ENCODE data around the gene HNRNPA1. TPM values are rescaled to one million over a fixed set of nuclear protein-coding genes. Genes with fewer than 3 reads are reported as not detected.
"Not testable (repeated sequence)": the region's sequence is repeated elsewhere in the genome, so short reads cannot be mapped to it uniquely, and the experiment has no call there.

HNRNPA1 gene
- polyA plus RNA-seq, 12 donors = 297 to 2,464 (median 1,850) TPM

DNA sequence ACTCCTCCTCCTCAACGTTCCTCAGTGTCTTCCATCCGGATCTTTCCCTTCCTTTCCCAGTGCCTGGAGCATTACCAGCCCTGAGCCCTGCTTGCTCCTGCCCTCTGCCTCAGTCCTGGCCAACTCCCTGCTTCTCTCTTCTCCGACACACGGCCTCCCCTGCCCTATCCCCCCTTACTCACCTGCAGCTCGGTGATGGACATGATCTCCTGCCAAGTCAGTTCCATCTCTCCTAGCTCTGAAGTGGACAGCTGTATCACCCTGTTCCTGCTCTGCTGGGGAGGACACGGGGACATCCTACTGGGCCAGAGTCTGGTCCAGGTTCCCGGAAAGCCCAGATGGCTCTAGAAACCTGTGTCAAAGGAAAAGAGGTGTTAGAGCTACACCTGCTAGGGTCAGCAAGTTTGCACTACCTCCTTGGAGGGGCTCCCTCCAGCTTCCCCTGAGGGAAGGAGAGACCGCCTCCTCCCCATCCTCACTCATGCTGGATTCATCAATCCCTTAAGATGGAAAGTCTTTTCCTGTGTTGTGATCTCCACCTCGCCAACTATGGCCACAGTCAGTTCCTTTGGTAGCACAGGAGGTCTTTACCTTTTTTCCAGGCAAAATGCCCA, 14.5 kb downstream of the HNRNPA1 start:
- DNase-seq = no peak

DNA sequence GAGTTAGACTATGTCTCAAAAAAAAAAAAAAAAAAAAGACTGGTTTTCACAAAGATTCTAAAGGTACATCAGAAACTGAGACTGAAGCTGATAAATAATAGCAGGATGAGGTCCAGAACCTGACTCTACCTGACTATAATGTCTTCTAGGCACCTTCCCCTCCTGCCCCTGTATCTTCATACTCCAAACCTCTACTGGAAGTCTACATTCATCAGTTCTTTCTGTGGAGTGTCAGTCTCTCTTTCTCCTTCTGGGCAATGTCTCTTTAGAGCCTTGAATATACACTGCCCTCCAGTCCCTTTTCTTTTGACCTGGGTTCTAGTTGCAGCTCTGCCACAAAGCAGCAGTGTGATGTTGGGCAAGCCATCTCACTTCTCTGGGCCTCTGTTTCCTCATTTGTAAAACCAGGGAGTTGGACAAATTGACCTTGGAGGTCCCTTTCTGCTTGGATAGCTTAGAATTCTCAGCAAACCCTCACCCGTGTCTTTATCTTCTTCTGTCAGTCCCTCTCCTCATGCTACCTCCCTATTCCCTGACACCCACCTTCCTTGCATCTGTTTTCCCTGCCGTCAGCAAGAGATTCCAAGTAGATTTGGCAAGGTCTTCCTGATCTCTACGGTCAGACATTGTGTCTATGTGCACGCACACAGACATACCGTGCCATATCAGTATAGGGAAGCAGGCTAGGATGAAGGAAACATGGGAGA, 16.0 kb downstream of the HNRNPA1 start:
- no peak for DNase-seq

DNA sequence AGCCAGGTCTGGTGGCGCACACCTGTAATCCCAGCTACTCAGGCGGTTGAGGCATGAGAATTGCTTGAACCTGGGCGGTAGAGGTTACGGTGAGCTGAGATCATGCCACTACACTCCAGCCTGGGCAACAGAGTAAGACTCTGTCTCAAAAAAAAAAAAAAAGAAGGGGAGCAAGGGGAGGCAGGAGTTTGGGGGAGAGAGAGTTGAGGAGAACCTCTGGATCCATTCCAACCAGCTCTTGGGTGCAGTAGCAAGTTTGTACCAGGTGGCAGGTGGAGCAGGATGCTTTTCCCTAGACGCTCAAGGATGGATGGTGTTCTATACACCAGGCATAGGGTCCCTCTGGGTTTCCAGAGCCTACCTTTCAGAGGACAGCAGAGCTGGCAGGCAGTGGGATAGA, 18.4 kb downstream of the HNRNPA1 start:
- DNase-seq = no peak

DNA sequence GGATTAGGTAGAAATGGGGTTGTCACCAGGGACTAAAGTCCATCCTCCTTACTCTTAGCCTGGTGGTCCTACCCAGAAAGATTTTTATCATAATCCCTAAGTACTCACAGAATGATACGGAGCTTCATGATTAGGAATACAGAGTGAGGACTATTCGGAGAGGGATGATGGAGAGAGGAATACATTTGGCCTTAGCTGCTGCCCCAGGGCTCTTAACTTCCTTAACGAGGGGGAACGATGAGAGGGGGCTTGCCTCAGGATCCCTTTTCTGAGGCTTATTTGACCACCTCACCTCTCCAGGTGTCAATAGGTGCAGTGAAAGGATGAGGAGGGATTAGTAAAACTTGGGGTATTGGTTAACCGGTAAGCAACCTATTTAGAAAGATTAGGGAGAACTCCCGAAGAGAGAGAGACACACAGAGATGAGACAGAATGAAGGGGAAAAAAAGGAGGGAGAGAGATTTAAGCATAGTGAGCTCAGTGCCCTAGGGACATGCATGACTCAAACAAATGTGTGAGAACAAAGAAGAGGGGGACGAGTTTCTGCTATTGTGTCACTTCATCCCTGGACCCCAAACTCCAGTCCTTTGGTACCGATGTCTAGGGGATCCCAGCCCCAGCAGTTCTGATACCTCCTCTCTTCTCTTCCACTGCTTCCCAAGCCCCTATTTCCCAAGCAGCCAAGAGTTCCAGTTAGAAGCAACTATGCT, 19.1 kb downstream of the HNRNPA1 start:
- no peak for DNase-seq

DNA sequence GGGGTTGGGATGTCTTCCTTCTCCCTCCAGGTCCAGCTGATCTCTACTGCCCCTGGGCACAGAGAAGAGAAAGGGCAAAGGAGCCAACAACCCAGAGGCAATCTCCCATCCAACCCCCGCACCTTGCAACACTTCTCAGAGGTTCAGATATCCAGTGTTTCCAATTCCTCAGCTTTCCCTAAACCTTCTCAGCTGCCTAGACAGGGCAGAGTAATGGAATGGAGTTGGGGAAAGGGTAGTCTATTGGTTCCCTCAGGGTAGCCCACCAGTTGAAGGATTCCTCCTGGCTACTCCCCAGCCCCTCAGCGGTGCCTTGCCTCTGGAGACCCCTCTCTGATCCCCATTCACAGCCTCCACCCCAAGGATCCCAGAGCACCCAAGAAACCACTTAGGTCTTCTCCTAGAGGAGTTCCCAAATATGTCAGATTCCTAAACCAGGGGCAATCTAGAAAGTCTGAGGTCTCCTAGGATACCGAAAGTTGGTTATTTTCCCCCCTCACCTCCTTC, 19.8 kb downstream of the HNRNPA1 start:
- no peak for DNase-seq

DNA sequence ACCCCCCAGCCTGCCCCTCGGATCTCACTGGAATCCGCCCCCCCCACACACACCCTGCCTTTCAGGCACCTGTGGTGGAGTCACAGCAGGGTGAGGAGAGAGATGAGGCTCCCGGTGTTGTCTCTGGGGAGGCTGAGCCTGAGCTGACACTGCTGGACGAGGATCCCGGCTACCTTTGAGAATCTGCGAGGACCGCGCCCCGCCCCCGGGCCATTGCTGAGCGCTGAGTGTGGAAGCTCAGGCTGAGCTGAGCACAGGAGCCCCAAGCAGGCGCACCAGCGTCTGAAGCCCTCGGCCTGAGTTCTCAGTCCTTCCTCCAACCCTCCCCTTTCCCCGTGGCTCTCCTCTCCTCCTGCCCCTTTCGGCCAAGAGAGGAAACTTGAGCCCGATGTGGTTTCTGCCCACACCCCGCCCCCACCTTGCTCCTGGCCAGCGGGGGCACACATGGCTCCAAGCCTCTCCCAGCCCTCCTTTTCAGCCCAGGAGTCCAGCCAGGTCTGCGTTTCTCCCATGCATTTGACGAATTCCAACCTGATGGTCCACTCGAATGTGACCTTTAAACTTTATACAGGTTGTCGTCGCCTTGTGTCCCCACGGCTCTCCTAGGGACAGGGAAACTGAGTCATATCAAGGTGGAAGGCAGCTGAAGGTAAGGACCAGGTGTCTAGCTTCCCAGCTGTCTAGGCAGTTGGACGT, 20.4 kb downstream of the HNRNPA1 start, which contains the start of gene NFE2:
TSS of gene NFE2 (minus strand) at position 284 of the 696 bp plus-strand sequence. CDS start 5,767 bp downstream, outside the sequence.
- DNase-seq = peak; percentile 24

DNA sequence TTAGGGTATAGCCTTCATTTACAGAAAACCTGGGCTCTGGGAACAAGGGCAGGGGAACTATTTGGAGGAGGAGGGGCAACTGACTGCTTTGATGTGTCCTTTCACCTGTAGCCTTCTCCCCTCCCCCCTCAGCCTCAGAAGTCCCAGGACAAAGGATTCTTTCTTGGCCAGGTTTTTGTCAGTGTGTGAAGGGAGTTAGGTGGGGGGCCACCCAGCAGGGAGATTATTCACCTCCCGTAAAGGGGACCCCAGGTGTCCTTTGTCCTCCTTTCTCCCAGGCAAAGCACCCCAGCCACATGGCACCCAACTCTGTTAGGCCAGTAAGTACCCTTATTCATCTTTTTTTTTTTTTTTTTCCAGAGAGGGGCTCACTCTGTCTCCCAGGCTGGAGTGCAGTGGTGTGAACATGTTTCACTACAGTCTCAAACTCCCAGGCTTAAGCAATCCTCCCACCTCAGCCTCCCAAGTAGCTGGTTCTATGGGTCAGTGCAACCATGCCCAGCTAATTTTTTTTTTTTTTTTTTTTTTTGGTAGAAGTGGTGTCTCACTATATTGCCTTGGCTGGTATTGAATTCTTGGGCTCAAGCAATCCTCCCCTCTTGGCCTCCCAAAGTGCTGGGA, 21.0 kb downstream of the HNRNPA1 start:
- DNase-seq = no peak

DNA sequence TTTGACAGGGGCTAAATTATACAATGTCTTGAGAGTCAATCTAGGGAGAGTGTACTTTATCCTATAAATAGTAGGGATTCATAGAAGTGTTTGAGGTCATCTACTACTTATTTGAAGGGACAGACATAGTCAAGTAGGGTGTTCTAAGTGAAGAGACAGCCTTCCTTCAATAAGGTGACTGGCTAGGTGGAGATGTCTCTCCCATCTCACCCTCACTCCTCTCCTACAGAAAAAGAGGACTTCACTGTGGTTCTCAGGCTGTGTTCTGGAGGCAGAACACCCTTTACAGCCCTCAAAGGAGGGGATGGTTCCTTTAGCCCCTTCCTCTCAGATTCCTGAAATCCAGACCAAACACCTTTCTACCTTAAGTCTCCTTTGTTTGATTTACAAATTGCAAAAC, 23.1 kb downstream of the HNRNPA1 start:
- no peak for DNase-seq

DNA sequence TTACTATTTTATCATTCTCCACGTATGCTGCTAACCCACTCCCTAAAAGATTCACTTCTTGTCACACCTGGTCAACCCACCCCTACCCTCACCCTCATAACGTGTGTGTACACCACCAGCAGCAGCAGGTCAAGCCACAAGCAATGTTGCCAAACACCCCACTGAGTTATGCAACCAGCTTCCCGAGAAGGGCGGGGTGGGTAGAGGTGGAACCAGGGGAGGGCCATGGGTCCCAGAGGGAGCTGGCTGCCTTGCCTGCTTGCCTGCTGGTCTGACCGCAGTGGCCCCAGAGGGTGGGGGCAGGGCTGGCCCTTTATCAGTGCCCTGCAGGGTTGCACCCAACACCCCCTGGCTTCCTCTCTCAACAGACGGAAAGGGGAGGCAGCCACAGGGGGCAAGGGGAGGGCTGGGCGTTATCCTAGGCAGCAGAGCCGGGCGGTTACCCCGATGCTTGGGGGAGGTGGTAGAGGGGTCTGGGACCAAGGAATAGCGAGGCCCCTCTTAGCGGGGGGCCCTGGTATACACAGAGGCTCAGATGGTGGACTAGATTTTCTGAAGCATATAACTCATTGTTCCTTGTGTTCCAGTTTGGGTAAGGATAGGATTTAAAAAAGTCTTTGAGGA, 23.8 kb downstream of the HNRNPA1 start:
- no peak for DNase-seq

DNA sequence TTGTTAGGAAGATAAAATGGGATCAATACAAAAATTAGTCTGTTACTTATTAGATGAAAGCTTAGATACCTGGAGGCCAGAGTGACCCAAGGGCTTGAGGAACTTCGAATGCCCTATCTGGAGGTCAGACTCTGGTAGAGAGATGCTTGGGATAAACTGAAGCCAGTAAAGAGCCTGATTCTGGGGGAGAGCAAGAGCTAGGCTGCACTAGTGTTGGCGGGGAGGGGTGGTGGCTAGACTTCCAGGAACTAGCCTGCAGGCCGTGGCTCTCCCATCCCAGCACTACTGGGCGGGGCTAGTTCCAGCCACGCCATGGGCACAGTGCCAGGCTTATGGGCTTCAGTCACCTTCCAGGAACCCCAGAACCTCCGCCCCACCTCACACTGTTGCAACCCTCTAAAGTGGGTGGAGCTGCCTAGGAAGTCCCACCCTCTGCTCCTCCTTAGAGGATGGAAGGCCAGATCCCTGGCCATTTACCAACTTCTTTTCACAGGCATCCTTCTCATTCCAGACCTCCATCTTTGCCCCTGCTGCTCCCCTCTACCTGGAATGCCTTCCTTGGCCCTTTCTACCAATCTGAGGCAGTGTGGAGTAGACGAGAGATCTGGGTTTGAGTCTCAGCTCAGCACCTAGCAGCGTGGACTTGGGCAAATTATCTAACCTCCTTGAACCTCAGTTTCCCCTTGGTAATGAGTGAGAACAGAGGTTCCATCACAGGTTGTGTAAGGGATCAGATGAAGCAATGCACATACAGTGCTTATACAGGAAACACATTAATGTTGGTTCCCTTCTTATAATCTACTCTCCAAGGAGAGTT, 26.6 kb downstream of the HNRNPA1 start:
- DNase-seq = no peak

DNA sequence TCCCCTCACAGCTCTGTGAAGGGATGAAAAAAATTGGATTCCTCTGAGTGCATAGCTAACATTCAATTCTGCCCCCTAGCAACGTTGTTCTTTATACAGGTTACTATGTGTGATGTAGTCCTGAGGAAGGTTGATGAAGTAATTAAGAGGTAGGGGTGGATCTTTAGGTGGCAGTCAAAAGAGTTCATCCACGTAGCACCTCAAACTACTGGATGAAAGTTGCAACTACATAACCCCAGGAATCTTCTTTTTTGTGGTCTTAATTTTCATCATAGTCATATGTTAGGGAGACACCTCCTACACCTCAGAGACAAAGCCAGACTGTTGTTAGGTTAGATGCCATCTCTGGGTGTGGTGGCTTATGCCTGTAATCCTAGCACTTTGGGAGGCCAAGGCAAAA, 30.5 kb downstream of the HNRNPA1 start:
- no peak for DNase-seq

DNA sequence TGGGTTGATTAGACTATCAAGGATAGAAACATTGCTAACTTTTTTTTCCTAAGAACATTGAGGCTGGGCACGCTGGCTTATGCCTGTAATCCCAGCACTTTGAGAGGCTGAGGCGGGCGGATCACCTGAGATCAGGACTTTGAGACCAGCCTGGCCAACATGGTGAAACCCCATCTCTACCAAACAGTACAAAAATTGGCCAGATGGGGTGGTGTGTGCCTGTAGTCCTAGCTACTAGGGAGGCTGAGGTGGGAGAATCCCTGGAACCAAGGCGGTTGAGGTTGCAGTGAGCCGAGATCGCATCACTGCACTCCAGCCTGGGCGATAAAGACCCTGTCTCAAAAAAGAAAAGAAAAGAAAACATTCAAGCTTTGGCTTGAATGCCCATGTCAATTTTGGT, 31.8 kb downstream of the HNRNPA1 start:
- DNase-seq = not testable (repeated sequence)

DNA sequence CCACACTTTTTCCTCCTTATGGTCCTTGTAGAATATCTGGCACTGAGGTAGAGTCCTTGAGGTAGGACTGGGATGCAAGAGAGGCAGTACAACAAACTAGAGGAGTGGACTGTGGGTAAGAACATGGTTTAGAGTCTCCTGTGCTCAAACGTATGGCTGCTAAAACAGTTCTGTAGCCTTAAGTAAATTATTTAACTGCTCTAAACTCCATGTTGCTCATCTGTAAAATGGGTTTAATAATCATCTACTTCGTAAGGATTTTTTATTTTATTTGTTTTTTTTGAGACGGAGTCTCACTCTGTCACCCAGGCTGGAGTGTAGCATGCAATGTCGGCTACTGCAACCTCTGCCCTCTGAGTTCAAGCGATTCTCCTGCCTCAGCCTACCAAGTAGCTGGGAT, 40.8 kb downstream of the HNRNPA1 start:
- DNase-seq = no peak

DNA sequence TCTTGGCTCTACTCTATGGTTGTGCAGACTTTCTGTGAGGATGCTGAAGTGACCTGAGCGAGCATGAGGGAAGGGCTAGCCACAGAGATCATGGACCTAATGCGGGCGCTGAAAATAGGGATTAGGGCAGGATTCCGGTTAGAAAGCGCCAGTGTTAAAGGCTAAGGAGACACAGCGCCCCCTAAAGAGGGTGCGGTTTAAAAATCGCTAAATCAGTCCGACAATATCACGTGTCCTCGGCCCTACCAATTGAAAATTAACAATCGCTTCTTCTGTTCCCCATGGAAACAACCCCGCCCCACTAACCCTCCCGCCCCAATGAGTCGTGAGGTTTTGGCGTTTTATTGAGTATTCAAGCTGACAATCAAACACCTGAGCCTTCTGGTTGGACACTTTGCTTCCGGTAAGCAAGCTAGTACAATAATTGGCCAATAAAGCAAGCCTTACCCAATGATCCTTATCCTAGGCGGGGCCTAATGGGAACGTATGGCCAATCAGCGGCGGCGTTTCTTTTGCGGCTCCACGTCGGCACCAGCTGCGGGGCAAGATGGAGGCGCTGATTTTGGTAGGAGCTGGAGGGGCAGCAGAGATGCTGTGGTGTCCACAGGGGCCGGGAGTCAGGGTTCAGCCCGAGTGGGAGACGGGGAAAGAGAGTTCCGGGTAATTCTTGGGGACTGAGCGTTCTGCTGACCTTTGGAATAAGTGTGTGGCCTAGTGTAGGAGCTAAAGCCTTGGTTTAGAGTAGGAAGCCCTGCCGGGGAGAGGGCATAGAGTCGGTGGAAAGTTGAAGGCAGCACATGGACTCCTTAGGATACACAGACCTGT, 44.3 kb downstream of the HNRNPA1 start, which contains the start of gene COPZ1:
TSS of gene COPZ1 (plus strand) at position 515 of the 825 bp plus-strand sequence. CDS start at position 548, 33 bp downstream.
- peak; percentile 98 for DNase-seq

DNA sequence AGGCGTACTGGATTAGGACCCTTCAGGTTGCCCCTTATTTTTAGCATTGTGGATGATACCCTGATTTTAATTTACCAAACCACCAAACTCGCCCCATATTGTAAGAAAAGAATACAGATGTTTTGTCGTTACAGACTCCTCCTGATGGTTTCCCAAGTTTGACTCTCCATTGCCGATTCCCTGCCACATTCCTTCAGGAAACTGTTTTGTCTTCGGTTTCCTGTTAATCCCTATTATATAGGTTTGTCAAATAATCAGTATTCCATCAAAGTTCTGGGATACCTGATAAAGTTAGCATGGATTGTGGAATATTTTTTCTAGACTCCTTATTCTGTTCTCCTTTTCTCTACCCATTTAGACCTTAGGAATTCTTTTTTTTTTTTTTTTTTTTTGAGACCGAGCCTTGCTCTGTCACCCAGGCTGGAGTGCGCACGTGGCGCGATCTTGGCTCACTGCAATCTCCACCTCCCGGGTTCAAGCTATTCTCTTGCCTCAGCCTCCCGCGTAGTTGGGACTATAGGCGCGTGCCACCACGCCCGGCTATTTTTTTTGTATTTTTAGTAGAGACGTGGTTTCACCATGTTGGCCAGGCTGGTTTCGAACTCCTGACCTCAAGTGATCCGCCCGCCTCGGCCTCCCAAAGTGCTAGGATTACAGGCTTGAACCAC, 45.0 kb downstream of the HNRNPA1 start:
- DNase-seq = peak; percentile 10

DNA sequence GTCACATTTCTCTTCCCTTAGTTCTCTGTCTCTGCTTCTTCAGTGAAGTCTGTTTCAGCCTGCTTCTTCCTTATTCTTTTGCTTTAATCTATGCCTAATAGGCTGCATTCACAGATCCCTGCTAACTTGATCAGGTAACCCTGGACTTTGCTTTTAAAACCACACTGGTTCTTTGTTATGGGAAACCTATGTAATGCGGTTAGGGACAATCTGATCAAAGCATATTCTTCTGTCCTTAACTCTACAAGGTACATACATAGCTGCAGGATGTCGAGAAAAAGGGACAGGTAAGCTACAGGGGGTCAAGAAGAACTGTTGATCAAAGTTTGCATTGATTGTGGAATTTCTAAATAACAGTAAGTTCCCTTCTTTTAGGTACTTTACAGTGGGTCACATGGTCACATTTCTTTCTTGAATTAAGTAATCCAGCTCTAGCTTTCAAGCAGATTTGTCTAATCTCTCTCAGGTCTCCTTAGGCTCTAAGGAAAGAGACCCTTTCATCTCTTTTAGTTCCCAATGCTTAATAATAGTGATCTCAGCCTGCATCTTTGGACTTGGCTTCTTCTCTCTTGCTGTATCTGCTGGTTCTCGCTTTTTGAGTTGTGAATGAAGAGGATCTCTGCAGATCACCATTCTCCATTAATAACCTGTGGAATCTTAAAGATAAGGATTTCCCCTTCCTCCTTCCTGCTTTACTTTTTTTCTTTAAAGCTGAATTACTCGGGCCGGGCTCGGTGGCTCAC, 48.2 kb downstream of the HNRNPA1 start:
- no peak for DNase-seq

DNA sequence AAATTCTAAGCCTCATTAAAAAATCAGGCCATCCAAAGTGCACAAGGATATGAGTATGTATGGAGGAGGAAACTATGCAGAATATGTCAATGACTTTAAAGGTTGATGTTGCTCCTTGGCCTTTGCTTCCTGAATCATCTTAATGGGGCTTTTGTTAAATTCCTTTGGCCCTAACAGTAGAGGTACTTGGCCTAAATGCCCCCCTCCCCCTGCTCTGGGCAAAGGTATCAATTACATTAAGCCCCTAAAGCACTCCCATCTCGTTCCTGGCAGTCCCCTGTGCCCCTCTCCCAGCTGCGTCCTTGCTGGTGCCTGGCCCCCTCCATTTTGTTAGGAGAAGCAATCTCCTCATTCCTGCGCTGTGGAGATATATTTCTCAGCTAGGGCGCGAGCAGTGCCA, 49.2 kb downstream of the HNRNPA1 start:
- no peak for DNase-seq

DNA sequence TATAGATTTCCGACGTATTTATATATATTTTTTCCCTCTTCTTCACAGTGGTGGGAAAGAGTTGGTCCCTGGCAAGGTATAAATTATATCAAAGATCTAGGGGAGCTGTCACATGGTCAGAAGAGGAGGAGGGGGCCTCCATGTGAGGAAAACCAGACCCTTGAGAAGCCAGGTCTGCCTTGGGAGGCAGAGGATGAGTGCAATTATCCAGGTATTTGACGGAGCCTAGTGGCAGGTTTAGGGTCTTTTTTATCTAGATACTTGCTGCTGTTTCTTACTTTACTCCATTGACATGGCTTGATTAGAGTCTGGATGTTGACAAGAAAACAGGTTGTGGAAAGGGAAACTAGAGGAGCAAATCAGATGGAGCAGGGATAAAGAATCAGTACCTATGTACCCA, 49.9 kb downstream of the HNRNPA1 start:
- no peak for DNase-seq

Measured in muscle of arm (tissue), 12 donors.